Vagina (tissue), 2 donors: ENCODE data around the gene ERVK3-1. TPM values are rescaled to one million over a fixed set of nuclear protein-coding genes. Genes with fewer than 3 reads are reported as not detected.
"Not testable (repeated sequence)": the region's sequence is repeated elsewhere in the genome, so short reads cannot be mapped to it uniquely, and the experiment has no call there.

Experiments
- DNase-seq, 2 donors: peaks; one replicate each; pipeline ENCODE4 v3.0.0-alpha.2; 2017; ENCODE audit errors: extremely low spot score in 2 of 2
- H3K27ac ChIP-seq: fragments of 200-600 bp; sonication (generic); one replicate; pipeline ENCODE4 v1.5.1; 2019
- H3K27me3 ChIP-seq: fragments of 200-600 bp; sonication (generic); one replicate; pipeline ENCODE4 v1.5.1; 2019
- H3K36me3 ChIP-seq, 2 donors: fragments of 200-600 bp; sonication (generic); one replicate each; pipeline ENCODE4 v1.5.1; 2017 to 2019
- H3K4me1 ChIP-seq: fragments of 200-600 bp; sonication (generic); one replicate; pipeline ENCODE4 v1.5.1; 2019
- H3K4me3 ChIP-seq, 2 donors: fragments of 200-600 bp; sonication (generic); 1 replicate in 1 of 2; 2 replicates in 1 of 2; pipeline ENCODE4 v1.5.1; 2016 to 2019
- H3K9me3 ChIP-seq: fragments of 200-600 bp; sonication (generic); one replicate; pipeline ENCODE4 v1.5.1; 2019
- CTCF ChIP-seq, 3 experiments: fragments of 450-650 bp in 2 of 3; fragments of 200-600 bp in 1 of 3; sonication (generic) in 1 of 3; IDR thresholded peaks; one replicate each; pipeline ENCODE4 v1.5.1; 2017 to 2019; ENCODE audit warnings: antibody characterized with exemption in 3 of 3, mild to moderate bottlenecking in 2 of 3, moderate library complexity in 2 of 3
- POLR2A ChIP-seq, 2 donors: fragments of 450-650 bp; IDR thresholded peaks; one replicate each; pipeline ENCODE4 v1.6.1; 2017; ENCODE audit warnings: antibody characterized with exemption in 2 of 2, mild to moderate bottlenecking in 2 of 2, moderate library complexity in 2 of 2
- POLR2AphosphoS5 ChIP-seq, 2 donors: sonication (generic); formaldehyde crosslinking; IDR thresholded peaks; one replicate each; pipeline ENCODE4 v1.9.0; 2017; ENCODE audit warnings: antibody characterized with exemption in 2 of 2, mild to moderate bottlenecking in 2 of 2, low read depth in 1 of 2; ENCODE audit not compliant: insufficient read depth in 1 of 2
- intact Hi-C: fragments of 100-400 bp; cut with DNase I; formaldehyde crosslinking; loops from one replicate; pipeline ENCODE4 v1.15.1; 2023
- total RNA-seq: library from RNA; depleted of rRNA; stranded (reverse); fragments of >200 nt; gene quantifications from one replicate; pipeline ENCODE4 v1.2.3, GENCODE V29; 2016

ERVK3-1 gene
- total RNA-seq, 1 donor from 2014 or later = 45.9 TPM

- intact Hi-C loops = no loop called here
- peaks cover 39% of the 10 kb centered on the region for H3K4me1 ChIP-seq
- peak overlapping the region; percentile 60 for H3K27ac ChIP-seq
- no peaks in the 10 kb centered on the region for H3K36me3 ChIP-seq
- peak overlapping the region; percentile 63 to 90 for H3K4me3 ChIP-seq
- no peaks in the 10 kb centered on the region for H3K27me3 ChIP-seq
- TF ChIP-seq POLR2AphosphoS5 (IDR thresholded peaks at IDR 0.05; ENCODE audit: insufficient read depth in 1 of 2, low read depth in 1 of 2) (peak in 1 of 2 donors; percentile 83), POLR2A (IDR thresholded peaks at IDR 0.05) (peak in 1 of 2 donors; percentile 24), CTCF (IDR thresholded peaks at IDR 0.05) (no peak)
- no peaks in the 10 kb centered on the region for H3K9me3 ChIP-seq
- no peak for DNase-seq
Observed at GRCh38 chr19:58346961-58347929, 42.1 kb downstream of the ERVK3-1 start.

- H3K27me3 ChIP-seq = not testable (repeated sequence)
- H3K4me1 ChIP-seq = peaks cover 39% of the 10 kb centered on the region
Observed at GRCh38 chr19:58348080-58348479, 42.9 kb downstream of the ERVK3-1 start.

GRCh38 chr19:58349590-58349989 is 44.4 kb downstream of the ERVK3-1 start:
- intact Hi-C loops = no loop called here
- Histone ChIP-seq H3K27me3 (no peaks in the 10 kb centered on the region), H3K4me1 (peaks cover 39% of the 10 kb centered on the region), H3K27ac (no peak overlapping the region), H3K36me3 (no peaks in the 10 kb centered on the region), H3K4me3 (no peak overlapping the region), H3K9me3 (no peaks in the 10 kb centered on the region)
- TF ChIP-seq POLR2A (IDR thresholded peaks at IDR 0.05) (no peak), POLR2AphosphoS5 (IDR thresholded peaks at IDR 0.05; ENCODE audit: insufficient read depth in 1 of 2, low read depth in 1 of 2) (no peak), CTCF (IDR thresholded peaks at IDR 0.05) (no peak)
- DNase-seq = no peak

More at GRCh38 chr19:58348080-58348479, 42.9 kb downstream of the ERVK3-1 start:
- intact Hi-C loops, H3K36me3 ChIP-seq, DNase-seq, H3K9me3 ChIP-seq: not testable (repeated sequence)
- peak overlapping the region; percentile 60 for H3K27ac ChIP-seq
- H3K4me3 ChIP-seq = peak overlapping the region; percentile 63 to 90

- TF ChIP-seq CTCF (IDR thresholded peaks at IDR 0.05) (no peak), POLR2A (IDR thresholded peaks at IDR 0.05) (no peak), POLR2AphosphoS5 (IDR thresholded peaks at IDR 0.05; ENCODE audit: insufficient read depth in 1 of 2, low read depth in 1 of 2) (no peak)
- no peak for DNase-seq
- Histone ChIP-seq H3K4me3 (no peak overlapping the region), H3K27me3 (no peaks in the 10 kb centered on the region), H3K27ac (no peak overlapping the region), H3K9me3 (no peaks in the 10 kb centered on the region), H3K36me3 (no peaks in the 10 kb centered on the region), H3K4me1 (peaks cover 39% of the 10 kb centered on the region)
- intact Hi-C loops = no loop called here
Observed at GRCh38 chr19:58350001-58350861, 45.1 kb downstream of the ERVK3-1 start.

GRCh38 chr19:58350871-58351557 is 45.8 kb downstream of the ERVK3-1 start:
- intact Hi-C loops = no loop called here
- TF ChIP-seq POLR2A (IDR thresholded peaks at IDR 0.05) = no peak
- no peak for TF ChIP-seq CTCF (IDR thresholded peaks at IDR 0.05)
- TF ChIP-seq POLR2AphosphoS5 (IDR thresholded peaks at IDR 0.05; ENCODE audit: insufficient read depth in 1 of 2, low read depth in 1 of 2) = no peak
- no peak for DNase-seq
- H3K27ac ChIP-seq = no peak overlapping the region
- no peaks in the 10 kb centered on the region for H3K9me3 ChIP-seq
- no peak overlapping the region for H3K4me3 ChIP-seq
- no peaks in the 10 kb centered on the region for H3K36me3 ChIP-seq
- no peaks in the 10 kb centered on the region for H3K27me3 ChIP-seq
- H3K4me1 ChIP-seq = peaks cover 40% of the 10 kb centered on the region
